Inflammatory macrophage treated with lipopolysaccharide for 4 hours (primary cell): ENCODE measurements around the gene SFXN3.
"Not testable (repeated sequence)": the region's sequence is repeated elsewhere in the genome, so short reads cannot be mapped to it uniquely, and the experiment has no call there.

Experiments used
- DNase-seq: peaks from one replicate; pipeline ENCODE4 v3.0.0-alpha.2; 2020

The SFXN3 gene

GRCh38 chr10:101016814-101017213, 14.2 kb upstream of the SFXN3 start:
- DNase-seq = no peak

GRCh38 chr10:101018118-101018599, 12.9 kb upstream of the SFXN3 start:
- DNase-seq = peak; percentile 73

GRCh38 chr10:101018600-101019439, 12.2 kb upstream of the SFXN3 start:
- DNase-seq = peak; percentile 82

GRCh38 chr10:101019440-101019703, 11.7 kb upstream of the SFXN3 start:
- DNase-seq = no peak

- peak; percentile 70 for DNase-seq
Observed at GRCh38 chr10:101020427-101021075, 10.5 kb upstream of the SFXN3 start.

- DNase-seq = no peak
Observed at GRCh38 chr10:101021239-101021638, 9.8 kb upstream of the SFXN3 start.

- DNase-seq = no peak
Observed at GRCh38 chr10:101021692-101022251, 9.3 kb upstream of the SFXN3 start.

GRCh38 chr10:101022967-101023705, 7.9 kb upstream of the SFXN3 start:
- DNase-seq = no peak

GRCh38 chr10:101027106-101027720, 3.8 kb upstream of the SFXN3 start:
- DNase-seq = peak; percentile 44

- peak; percentile 76 for DNase-seq
Observed at GRCh38 chr10:101028446-101029337, 2.3 kb upstream of the SFXN3 start.

GRCh38 chr10:101029520-101030295, 1.3 kb upstream of the SFXN3 start:
- DNase-seq = no peak

- DNase-seq = no peak
Observed at GRCh38 chr10:101030496-101031127, 422 bp upstream of the SFXN3 start.

GRCh38 chr10:101031796-101032636, 982 bp downstream of the SFXN3 start:
- peak; percentile 90 for DNase-seq

- peak; percentile 75 for DNase-seq
Observed at GRCh38 chr10:101032637-101033224, 1.7 kb downstream of the SFXN3 start.

GRCh38 chr10:101033276-101033675, 2.2 kb downstream of the SFXN3 start:
- no peak for DNase-seq

GRCh38 chr10:101034404-101034803, 3.4 kb downstream of the SFXN3 start:
- not testable (repeated sequence) for DNase-seq

- no peak for DNase-seq
Observed at GRCh38 chr10:101035314-101035713, 4.3 kb downstream of the SFXN3 start.

GRCh38 chr10:101035916-101036702, 5.1 kb downstream of the SFXN3 start:
- no peak for DNase-seq
